SU-DHL-6 (cell line): ENCODE results near the gene GMDS.

Experiments used
- H2AFZ ChIP-seq: fragments of 200-600 bp; sonication (generic); 2 replicates; pipeline ENCODE4 v1.6.1; 2014; ENCODE audit warnings: low read depth, mild to moderate bottlenecking, moderate library complexity, mixed read lengths, antibody characterized with exemption, low read length; ENCODE audit not compliant: severe bottlenecking
- H3F3A ChIP-seq: fragments of 200-600 bp; shearing (Covaris generic); 2 replicates; pipeline ENCODE4 v1.6.0; 2016; ENCODE audit warnings: antibody characterized with exemption, mild to moderate bottlenecking; ENCODE audit not compliant: insufficient read depth
- H3K27ac ChIP-seq: fragments of 200-600 bp; sonication (generic); 2 replicates; pipeline ENCODE4 v1.5.1; 2016; ENCODE audit warnings: low read depth, mild to moderate bottlenecking, low read length, moderate library complexity, mixed read lengths
- H3K27me3 ChIP-seq: fragments of 200-600 bp; sonication (generic), shearing (Covaris generic); 2 replicates; pipeline ENCODE4 v1.6.0; 2014; ENCODE audit warnings: mild to moderate bottlenecking, low read length
- H3K36me3 ChIP-seq: fragments of 200-600 bp; sonication (generic); 2 replicates; pipeline ENCODE4 v1.6.1; 2014; ENCODE audit warnings: mild to moderate bottlenecking, low read length, mixed read lengths
- H3K4me2 ChIP-seq: fragments of 300-600, 200-600 bp; shearing (Covaris generic), sonication (generic); 2 replicates; pipeline ENCODE4 v1.6.0; 2014; ENCODE audit warnings: low read length, low read depth, mild to moderate bottlenecking; ENCODE audit not compliant: poor library complexity, severe bottlenecking
- H3K4me3 ChIP-seq: fragments of 200-600 bp; sonication (generic); 2 replicates; pipeline ENCODE4 v1.5.1; 2014; ENCODE audit warnings: antibody characterized with exemption, low read length, mild to moderate bottlenecking, mixed read lengths; ENCODE audit not compliant: insufficient read depth, poor library complexity, severe bottlenecking
- H3K79me2 ChIP-seq: fragments of 200-600 bp; sonication (generic); 2 replicates; pipeline ENCODE4 v1.6.1; 2014; ENCODE audit warnings: mild to moderate bottlenecking, low read length, moderate library complexity; ENCODE audit not compliant: insufficient read depth
- H3K9ac ChIP-seq: fragments of 200-600 bp; sonication (generic); 2 replicates; pipeline ENCODE4 v1.7.0; 2014; ENCODE audit warnings: mild to moderate bottlenecking, low read length
- H3K9me2 ChIP-seq: fragments of 200-600 bp; sonication (generic); replicated peaks from 2 replicates; pipeline ENCODE4 v1.6.1; 2014; ENCODE audit warnings: low read length; ENCODE audit not compliant: insufficient read depth
- H3K9me3 ChIP-seq: fragments of 200-600 bp; sonication (generic); 2 replicates; pipeline ENCODE4 v1.6.1; 2014; ENCODE audit warnings: low read length, mixed read lengths; ENCODE audit not compliant: insufficient read depth
- H4K20me1 ChIP-seq: fragments of 200-600 bp; sonication (generic); 2 replicates; pipeline ENCODE4 v1.6.1; 2014; ENCODE audit warnings: low read depth, mild to moderate bottlenecking, antibody characterized with exemption, low read length, moderate library complexity, mixed read lengths
- EZH2phosphoT487 ChIP-seq: fragments of 200-600 bp; sonication (generic), shearing (Covaris generic); conservative IDR thresholded peaks from 2 replicates; pipeline ENCODE4 v1.6.1; 2018; ENCODE audit warnings: mild to moderate bottlenecking, antibody characterized with exemption, low read length, moderate library complexity, mixed read lengths
- TF ChIP-seq, protein P1 (sequence below): fragments of 200-600 bp; sonication (generic); IDR thresholded peaks from one replicate; pipeline ENCODE4 v1.5.1; 2017; ENCODE audit warnings: antibody characterized with exemption, mild to moderate bottlenecking, low read length, moderate library complexity; ENCODE audit not compliant: insufficient read depth, poor library complexity, severe bottlenecking

Gene GMDS

DNA sequence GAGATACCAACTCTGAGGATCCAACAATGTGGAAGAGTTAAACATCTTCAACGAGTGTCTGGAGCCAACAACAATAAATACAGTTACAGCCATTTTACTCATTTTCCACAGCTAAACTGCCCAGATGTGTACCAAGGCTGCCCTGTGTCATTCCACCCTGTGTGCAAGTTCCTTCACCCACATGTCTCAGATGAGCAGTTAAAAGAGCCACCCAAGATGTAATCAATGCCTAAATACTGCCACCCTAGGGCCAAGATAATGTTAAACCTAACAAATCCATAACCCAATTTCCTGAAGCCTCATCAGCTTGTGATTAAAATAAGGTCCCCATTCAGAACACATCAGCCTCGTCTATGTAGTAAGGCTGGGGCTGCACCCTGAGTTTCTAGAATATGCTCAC, 59.9 kb downstream of the GMDS start:
- Histone ChIP-seq H3K27ac (no peak overlapping the region), H3F3A (no peaks in the 10 kb centered on the region), H3K9me2 (no peaks in the 10 kb centered on the region), H3K36me3 (no peaks in the 10 kb centered on the region), H3K9ac (no peak overlapping the region), H3K4me2 (no peak overlapping the region), H3K4me3 (no peak overlapping the region), H4K20me1 (peaks cover 16% of the 10 kb centered on the region; the same call in 1 of the 2 replicates), H3K9me3 (no peaks in the 10 kb centered on the region), H2AFZ (no peak overlapping the region), H3K79me2 (no peaks in the 10 kb centered on the region), H3K27me3 (no peaks in the 10 kb centered on the region)
- TF ChIP-seq EZH2phosphoT487, result no peak
- TF ChIP-seq, protein P1, sequence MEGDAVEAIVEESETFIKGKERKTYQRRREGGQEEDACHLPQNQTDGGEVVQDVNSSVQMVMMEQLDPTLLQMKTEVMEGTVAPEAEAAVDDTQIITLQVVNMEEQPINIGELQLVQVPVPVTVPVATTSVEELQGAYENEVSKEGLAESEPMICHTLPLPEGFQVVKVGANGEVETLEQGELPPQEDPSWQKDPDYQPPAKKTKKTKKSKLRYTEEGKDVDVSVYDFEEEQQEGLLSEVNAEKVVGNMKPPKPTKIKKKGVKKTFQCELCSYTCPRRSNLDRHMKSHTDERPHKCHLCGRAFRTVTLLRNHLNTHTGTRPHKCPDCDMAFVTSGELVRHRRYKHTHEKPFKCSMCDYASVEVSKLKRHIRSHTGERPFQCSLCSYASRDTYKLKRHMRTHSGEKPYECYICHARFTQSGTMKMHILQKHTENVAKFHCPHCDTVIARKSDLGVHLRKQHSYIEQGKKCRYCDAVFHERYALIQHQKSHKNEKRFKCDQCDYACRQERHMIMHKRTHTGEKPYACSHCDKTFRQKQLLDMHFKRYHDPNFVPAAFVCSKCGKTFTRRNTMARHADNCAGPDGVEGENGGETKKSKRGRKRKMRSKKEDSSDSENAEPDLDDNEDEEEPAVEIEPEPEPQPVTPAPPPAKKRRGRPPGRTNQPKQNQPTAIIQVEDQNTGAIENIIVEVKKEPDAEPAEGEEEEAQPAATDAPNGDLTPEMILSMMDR, result no peak

GRCh38 chr6:2184700-2185455, 60.5 kb downstream of the GMDS start:
- Histone ChIP-seq H3F3A (no peaks in the 10 kb centered on the region), H2AFZ (no peak overlapping the region), H4K20me1 (peaks cover 16% of the 10 kb centered on the region; the same call in 1 of the 2 replicates), H3K27ac (no peak overlapping the region), H3K9ac (no peak overlapping the region), H3K9me2 (no peaks in the 10 kb centered on the region), H3K79me2 (no peaks in the 10 kb centered on the region), H3K9me3 (no peaks in the 10 kb centered on the region), H3K4me3 (no peak overlapping the region), H3K4me2 (no peak overlapping the region), H3K36me3 (no peaks in the 10 kb centered on the region), H3K27me3 (no peaks in the 10 kb centered on the region)
- TF ChIP-seq, protein P1, result no peak
- TF ChIP-seq EZH2phosphoT487, result no peak

GRCh38 chr6:2183752-2184151, 61.7 kb downstream of the GMDS start:
- Histone ChIP-seq H3K9me3 (no peaks in the 10 kb centered on the region), H3K79me2 (no peaks in the 10 kb centered on the region), H3K27me3 (no peaks in the 10 kb centered on the region), H4K20me1 (peaks cover 16% of the 10 kb centered on the region; the same call in 1 of the 2 replicates), H3K4me2 (no peak overlapping the region), H3K9ac (no peak overlapping the region), H3K9me2 (no peaks in the 10 kb centered on the region), H3K27ac (no peak overlapping the region), H3K4me3 (no peak overlapping the region), H3F3A (no peaks in the 10 kb centered on the region), H3K36me3 (no peaks in the 10 kb centered on the region), H2AFZ (no peak overlapping the region)
- no peak for TF ChIP-seq EZH2phosphoT487
- TF ChIP-seq, protein P1, result no peak
